ENCODE data around the gene AATK.

AATK gene

DNA sequence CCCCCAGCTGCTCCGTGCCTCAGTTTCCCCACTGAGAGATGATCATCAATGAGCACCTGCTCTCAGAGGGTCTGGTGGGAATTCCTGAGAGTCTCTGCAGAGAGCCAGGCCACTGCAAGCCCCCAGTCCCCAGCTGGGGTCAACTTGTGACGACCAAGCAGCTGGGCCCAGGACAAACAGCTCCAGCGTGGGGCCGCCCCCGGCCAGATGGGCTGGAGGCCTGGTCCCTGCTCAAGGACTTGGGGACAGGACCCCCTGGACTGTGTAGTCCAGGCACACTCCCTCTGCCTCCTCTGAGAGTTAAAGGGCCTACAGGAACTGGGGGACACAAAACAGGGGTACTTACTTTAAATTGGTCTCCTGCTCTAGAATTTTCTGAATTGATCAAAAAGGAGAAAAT is 16.6 kb upstream of the AATK start:
- TF ChIP-seq, protein P1, sequence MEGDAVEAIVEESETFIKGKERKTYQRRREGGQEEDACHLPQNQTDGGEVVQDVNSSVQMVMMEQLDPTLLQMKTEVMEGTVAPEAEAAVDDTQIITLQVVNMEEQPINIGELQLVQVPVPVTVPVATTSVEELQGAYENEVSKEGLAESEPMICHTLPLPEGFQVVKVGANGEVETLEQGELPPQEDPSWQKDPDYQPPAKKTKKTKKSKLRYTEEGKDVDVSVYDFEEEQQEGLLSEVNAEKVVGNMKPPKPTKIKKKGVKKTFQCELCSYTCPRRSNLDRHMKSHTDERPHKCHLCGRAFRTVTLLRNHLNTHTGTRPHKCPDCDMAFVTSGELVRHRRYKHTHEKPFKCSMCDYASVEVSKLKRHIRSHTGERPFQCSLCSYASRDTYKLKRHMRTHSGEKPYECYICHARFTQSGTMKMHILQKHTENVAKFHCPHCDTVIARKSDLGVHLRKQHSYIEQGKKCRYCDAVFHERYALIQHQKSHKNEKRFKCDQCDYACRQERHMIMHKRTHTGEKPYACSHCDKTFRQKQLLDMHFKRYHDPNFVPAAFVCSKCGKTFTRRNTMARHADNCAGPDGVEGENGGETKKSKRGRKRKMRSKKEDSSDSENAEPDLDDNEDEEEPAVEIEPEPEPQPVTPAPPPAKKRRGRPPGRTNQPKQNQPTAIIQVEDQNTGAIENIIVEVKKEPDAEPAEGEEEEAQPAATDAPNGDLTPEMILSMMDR (IDR thresholded peaks at IDR 0.05; ENCODE audit: insufficient read depth, low read depth, low read length, missing control alignments), result no peak
- no peak for DNase-seq (ENCODE audit: low read depth)
- no peak overlapping the region for H3K4me3 ChIP-seq (ENCODE audit: low read depth, low read length)

DNA sequence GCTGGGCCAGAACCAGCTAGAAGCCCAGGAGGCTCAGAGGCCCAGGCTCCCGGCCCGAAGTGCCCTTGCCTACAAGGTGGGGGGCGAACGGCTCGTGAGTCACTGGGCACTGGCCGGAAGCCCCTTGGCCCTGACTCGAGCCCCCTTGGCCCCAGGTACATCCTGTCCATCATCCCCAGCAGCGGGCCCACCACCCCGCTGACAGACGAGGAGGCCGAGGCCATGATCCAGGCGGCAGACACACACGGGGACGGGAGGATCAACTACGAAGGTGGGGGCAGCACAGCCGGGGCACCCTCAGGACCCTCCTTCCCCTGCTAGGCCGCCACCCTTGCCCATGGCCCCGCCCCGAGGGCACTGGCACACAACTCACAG is 15.8 kb upstream of the AATK start:
- no peak overlapping the region for H3K4me3 ChIP-seq (ENCODE audit: low read depth, low read length)
- TF ChIP-seq, protein P1 (IDR thresholded peaks at IDR 0.05; ENCODE audit: insufficient read depth, low read depth, low read length, missing control alignments), result no peak
- no peak for DNase-seq (ENCODE audit: low read depth)

DNA sequence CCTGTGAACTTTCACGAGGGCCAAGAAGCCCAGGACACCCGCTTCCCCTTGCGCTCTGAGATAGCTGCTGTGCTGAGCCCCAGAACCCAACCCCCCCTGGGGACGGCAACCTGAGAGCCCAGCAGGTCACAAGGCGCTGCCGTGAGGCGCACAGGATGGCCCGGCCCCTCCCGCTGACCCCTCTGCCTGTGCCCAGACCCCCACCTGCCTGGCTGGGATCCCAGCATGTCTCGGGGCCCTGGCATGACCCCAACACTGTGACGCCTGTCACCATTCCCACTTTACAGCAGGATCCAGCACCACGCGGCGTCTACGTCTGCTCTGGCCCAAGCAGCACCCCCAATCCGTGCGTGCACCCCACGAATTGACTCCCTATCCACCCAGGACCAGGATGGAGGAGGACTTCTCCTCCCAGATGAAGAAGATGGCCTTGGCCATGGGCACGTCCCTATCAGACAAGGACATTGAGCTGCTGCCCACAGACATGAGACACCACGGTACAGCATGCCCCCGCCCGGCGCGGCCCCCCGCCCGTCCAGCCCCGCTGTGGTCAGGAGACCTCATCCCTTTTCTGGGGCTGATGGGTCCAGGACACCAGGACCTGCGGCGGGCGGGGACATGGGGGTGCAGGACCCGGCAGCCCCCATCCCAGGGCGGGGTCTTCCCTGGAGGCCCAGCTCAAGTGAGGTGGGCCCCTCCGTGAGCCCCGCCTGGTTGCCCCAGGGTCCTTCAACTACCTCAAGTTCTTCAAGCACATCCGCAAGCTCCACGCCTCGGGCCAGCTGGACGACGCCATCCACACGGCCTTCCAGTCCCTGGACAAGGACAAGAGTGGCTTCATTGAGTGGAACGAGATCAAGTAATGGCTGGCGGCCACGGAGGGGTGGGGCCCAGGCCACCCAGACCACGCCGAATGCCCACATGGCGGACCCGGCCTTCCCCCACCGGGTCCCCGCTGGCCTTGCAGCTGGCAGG is 15.1 kb upstream of the AATK start:
- no peak for DNase-seq (ENCODE audit: low read depth)
- no peak overlapping the region for H3K4me3 ChIP-seq (ENCODE audit: low read depth, low read length)
- TF ChIP-seq, protein P1 (IDR thresholded peaks at IDR 0.05; ENCODE audit: insufficient read depth, low read depth, low read length, missing control alignments), result no peak

- DNase-seq (ENCODE audit: low read depth), result no peak
- H3K4me3 ChIP-seq (ENCODE audit: low read depth, low read length), result no peak overlapping the region
- TF ChIP-seq, protein P1 (IDR thresholded peaks at IDR 0.05; ENCODE audit: insufficient read depth, low read depth, low read length, missing control alignments), result no peak
Measured at GRCh38 chr17:81179861-81180260, 13.8 kb upstream of the AATK start.

DNA sequence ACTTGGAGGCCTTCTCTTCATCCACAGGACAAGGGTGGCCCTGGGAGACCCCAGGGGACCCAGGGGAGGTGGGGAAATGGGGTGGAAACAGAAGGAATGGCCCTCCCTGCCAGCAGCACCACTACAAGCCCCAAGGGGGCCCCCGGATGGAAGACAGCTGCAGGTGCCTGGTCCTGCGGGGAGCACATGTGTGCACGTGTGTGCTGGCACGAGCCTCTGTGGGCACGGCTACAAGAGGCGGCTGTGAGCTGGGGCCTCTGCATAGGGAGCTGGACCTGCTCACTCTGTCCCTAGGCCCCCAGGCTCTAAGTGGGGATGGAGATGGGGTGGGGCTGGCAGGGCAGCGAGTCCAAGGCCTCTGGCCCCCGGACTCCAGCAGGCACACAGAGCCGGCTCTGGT is 13.2 kb upstream of the AATK start:
- DNase-seq (ENCODE audit: low read depth), result no peak
- TF ChIP-seq, protein P1 (IDR thresholded peaks at IDR 0.05; ENCODE audit: insufficient read depth, low read depth, low read length, missing control alignments), result no peak
- no peak overlapping the region for H3K4me3 ChIP-seq (ENCODE audit: low read depth, low read length)

DNA sequence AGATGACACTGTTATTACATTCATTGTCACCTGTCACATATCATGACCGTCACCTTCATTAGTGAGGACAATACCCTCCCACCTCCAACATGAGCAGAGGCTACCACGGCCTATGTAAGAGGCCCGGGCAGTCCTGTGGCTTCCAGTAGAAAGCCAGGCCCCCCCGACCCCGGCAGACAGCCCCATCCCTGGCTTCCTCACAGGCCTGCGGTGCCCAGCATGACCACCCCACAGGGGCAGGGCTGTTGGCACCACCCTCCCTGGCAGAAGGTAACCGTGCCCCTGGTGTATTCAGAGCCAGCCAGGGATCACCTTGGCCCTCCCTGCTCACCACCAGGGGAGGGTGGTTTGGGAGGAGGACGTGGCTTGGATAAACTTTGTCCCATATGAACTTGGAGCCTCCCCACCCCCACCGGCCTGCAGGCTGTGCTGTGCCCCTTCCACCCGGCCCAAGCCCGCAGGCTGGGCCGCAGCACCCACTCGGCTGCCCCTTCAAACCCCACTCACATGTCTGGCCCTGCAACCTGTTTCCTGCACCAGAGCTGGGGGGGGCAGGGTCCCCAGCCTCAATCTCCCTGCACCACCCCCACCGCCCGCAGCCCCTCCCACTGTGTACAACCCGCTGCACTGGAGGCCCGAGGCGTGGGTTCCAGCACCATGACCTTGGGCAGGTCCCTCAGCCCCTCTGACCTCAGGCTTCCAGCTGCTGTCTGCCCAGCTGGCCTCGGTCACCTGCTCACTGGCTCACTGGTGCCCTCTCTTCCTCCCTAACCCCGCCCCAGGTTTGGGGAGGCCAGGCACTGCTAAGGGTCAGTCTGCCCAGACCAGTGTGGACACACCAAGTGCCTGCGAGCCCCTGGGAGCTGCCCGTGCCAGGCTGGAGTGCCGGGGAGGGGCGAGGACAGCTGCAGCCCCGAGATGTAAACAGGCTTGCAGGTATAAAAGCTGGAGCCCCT is 12.4 kb upstream of the AATK start:
- no peak overlapping the region for H3K4me3 ChIP-seq (ENCODE audit: low read depth, low read length)
- TF ChIP-seq, protein P1 (IDR thresholded peaks at IDR 0.05; ENCODE audit: insufficient read depth, low read depth, low read length, missing control alignments), result no peak
- no peak for DNase-seq (ENCODE audit: low read depth)
